Activated T-cell treated with anti-CD3 and anti-CD28 coated beads for 4 hours (primary cell): ENCODE data around the gene PAIP1.
"Not testable (repeated sequence)": the region's sequence is repeated elsewhere in the genome, so short reads cannot be mapped to it uniquely, and the experiment has no call there.

Source experiments
- DNase-seq: peaks from one replicate; pipeline ENCODE4 v3.0.0-alpha.2; 2020

PAIP1 gene

DNA sequence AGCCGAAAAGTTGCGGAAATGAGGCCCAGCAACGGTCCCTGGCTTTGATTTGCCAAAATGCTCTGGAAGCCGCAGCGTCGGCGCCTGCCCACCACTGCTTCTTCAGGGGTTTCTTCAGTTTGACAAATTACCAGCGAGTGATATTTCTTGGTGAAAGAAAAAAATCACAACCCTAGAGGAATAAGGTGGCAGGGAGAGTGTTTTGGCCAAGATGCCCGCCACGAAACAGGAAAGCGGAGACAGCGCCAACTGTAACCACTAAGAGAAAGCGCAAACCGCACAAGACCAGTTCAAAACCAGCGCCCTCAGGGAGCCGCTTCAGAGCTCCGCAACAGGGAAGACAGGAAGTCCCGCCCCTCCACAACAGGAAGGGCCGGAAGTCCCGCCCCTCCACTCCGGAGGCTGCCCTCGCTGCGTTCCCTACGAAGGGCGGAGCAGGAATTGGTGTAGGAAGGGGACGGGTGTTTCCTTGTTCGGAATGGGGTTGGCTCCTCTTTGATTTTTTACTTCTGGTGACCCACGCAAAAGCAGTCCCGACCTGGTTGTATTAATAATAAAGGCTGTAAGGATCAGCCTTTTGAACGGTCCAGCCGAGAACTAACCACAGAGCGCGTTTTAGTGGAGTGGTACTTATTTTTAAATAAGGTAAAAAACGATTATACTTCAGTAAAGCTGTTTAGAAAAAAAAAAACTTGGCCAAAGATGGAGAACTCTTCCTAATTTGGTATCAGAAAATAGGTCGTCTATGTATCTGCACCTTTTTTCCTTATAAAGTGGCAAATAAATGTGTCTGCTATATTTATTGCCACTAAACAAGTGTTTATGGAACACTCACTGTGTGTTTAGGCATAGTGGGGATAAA lies 41.8 kb downstream of the PAIP1 start, which contains the start of gene C5orf34:
Gene C5orf34, minus strand, starts transcription at position 333 of the 862 bp plus-strand sequence. CDS start 5,809 bp downstream, outside the sequence.
- DNase-seq: peak; percentile 95

DNA sequence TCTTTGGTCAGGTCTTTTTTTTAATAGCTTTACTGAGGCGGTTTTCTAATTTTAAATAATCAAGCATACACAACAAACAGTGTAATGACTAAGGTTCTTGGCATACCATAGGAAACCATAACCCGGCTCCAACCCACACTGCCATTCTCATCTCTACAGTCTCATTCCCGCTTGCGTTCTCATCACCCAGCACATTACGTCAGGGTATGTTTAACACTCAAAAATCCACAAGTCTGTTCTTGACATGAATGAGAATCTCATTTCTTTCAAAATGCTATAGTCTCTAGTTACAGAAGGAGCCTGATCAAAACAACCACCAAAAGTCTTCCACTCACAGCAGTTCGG lies 42.4 kb downstream of the PAIP1 start:
- DNase-seq: no peak

DNA sequence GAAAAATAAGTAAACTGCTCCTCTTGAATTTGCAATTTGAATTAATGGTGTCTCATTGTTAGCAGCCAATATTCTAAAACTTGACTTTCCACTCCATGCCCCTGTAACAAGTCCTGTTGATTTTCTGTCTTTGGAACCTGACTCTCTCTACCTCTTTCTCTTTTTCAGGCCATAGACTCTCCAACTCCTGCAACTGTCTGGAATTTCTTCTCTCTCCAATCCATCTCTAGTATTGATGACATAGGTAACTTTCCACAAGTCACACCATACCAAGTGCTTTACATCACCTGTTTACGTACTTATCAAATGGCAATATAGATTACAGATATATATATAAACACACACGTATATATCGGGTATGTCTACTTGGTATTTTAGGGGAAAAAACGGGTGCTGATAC lies 42.9 kb downstream of the PAIP1 start:
- no peak for DNase-seq

DNA sequence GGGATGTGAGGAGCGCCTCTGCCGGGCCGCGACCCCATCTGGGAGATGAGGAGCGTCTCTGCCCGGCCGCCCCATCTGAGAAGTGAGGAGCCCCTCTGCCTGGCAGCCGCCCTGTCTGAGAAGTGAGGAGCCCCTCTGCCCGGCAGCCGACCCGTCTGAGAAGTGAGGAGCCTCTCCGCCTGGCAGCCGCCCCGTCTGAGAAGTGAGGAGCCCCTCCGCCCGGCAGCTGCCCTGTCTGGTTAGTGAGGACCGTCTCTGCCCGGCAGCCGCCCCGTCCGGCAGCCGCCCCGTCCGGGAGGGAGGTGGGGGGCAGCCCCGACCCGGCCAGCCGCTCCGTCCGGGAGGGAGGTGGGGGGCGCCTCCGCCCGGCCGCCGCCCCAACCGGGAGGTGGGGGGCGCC lies 45.8 kb downstream of the PAIP1 start:
- DNase-seq: not testable (repeated sequence)

DNA sequence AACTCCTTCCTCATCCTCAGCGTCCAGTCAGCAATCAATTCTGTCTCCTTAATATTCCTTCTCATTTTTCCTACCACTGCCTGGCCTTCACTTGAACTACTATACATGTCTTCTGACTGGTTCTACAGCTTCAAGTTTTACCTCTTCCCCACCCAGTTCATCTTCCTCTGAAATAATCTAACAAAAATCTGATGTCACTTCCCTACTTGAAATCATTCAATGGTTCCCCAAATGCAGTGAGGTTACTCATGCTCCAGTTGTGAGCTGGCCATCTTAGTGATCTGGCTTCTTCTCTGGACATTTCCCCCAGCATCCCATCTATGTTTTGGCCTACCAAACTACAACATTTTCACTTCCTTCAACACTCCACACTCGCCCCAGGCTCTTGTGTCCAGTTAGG lies 58.3 kb downstream of the PAIP1 start:
- no peak for DNase-seq

DNA sequence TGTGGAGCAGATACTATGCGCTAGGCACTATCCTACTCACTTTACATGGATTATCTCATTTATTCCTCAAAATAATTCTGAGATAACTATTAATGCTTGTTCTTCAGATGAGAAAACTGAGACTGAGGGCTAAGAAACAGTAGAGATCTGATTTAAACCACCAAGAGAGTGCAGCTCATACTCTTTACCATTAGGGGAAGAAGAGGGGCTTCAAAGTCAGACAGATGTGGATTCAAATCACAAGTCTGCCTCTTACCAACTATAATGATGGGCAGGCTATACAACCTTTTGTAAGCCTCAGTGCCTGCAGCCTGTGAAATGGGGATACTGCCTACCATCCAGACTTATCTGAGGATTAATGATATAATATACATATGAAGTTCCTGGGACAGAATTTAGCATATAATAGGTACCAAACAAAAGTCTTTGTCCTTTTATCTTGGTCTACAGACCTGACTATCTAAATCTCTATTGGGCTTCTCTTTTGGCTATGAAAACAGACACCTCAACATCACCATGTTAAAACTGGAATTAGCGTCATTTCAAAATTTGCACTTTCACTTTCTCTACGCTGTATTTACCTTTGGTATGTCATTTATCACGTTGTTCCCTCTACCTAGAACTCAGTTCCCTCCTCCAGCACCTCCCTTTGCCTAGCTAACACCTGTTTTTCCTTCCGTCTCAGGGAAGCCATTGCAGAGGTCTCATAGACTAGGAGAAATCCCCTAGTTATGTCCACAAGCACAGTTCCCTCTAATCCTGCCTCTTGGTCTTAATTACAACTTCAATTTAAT lies 59.4 kb downstream of the PAIP1 start:
- no peak for DNase-seq

DNA sequence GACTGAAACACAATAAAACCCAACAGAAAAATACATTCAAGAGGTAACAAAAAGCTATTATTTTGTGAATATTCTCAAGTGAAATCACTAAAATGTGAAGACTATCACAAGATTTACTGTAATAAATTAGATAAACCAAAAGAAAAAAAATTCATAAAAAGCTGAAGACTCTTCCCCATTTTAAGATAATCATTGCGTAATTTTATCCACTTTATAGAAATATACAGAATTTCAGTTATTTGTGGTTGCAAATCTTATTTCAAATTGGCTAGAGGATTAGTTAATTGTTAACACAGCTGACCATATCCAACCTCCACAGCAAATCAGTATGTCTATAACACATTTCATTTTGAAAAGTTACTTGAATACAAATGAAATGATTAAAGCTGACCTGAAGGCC lies 65.6 kb downstream of the PAIP1 start:
- DNase-seq: no peak

DNA sequence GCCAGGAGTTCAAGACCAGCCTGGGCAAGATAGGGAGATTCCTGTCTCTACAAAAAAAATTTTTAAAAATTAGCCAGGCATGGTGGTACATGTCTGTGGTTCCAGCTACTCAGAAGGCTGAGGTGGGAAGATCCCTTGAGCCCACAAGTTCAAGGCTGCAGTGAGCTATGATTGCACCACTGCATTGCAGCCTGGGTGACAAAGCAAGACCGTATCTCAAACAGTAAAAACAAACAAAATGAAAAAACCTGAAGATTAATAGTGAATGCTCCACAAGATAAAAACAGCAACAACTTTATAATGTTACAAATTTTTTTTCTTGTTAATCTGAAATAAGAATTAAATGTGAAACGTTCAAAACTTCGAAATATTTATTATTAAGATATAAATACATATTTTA lies 70.5 kb downstream of the PAIP1 start:
- no peak for DNase-seq

DNA sequence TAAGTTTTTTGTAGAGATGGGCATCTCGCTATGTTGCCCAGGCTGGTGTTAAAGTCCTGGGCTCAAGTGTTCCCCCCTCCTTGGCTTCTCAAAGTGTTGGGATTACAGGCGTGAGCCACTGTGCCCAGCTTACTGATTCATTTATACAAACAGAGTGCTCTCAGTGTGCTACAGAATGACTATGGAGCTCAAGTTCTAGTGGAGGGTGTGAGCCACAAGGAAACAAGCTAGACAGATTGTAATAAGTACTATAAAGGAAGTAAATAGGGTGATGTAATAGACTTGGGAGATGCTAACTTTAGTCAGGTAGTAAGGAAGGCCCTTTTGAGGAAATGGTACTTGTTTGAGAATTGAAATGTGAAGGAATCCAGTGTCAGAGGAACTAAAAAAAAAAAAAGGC lies 71.5 kb downstream of the PAIP1 start:
- DNase-seq: no peak

DNA sequence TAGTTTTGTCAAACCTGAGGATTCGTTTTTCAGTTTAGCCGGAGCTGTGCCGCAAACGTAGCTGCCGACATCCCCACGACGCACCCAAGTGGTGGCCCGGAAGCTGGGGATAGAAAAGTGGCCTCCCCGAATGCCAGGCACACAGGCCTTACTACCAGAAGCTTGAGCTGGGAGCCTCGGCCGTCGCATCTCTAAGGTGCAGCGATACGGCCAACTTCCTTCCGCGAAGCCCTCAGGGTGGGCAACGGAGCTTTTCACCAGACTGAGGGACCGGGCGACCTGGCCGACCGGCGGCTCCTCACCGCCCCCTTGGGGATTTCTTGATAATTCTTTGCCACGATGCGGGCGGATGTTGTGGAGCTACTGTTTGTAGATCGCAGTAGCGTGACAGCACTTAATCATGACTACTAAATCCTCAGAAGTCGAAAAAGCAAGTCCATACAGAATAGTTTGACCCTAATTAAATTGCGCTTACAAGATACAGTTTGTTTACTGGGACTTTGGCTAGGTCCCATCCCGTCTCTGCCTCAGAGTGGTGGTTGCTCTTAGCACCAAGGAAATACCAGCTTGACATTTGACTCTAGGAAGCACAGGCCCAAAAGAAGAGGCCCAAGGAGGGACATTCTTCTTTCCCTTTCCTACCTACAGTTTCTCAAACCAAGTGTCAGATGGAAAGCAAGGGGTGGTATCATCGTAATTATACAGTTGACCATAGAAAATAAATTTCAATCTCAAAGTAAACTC lies 72.6 kb downstream of the PAIP1 start:
- DNase-seq: peak; percentile 76

DNA sequence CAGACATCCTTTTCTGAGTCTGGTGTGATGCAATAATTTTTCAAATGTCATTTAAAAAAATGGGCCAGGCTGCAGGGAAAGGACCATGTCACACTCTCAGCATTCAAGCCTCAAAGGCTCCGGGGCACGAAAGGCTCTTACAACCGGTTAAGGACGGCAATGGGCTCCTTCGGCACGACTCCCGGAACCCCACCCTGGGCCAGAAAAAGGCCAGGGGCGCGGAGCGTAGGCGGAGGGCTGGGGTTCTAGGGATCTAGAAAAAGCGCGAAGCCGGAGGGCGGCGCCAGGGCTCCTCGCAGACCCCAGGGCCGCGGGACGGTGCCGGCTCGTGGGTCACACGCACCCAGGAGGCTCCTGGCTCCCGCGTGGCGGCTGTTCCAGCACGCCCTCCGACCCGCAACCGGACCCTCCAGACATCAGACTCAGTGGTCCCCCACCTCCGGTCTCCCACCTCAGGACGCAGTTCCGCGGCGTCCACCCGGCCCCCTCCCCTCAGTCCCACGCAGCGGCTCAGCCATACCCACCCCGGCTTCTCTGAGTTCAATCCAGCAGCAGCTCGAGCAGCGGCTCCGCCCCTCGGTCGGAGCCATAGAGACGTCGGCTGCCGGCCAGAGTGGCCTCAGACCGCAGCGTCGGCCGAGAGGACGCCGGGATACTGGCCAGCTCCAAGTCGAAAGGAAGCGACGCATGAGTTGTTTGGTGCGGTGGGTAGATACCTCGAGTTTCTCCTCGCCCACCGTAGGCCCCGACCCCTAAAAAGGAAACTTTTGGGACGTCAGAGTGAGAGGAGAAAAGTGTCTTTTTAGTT lies 73.4 kb downstream of the PAIP1 start, which contains the start of gene TMEM267:
Gene TMEM267, minus strand, starts transcription at position 568 of the 808 bp plus-strand sequence. CDS start 29,896 bp downstream, outside the sequence.
- DNase-seq: peak; percentile 74

DNA sequence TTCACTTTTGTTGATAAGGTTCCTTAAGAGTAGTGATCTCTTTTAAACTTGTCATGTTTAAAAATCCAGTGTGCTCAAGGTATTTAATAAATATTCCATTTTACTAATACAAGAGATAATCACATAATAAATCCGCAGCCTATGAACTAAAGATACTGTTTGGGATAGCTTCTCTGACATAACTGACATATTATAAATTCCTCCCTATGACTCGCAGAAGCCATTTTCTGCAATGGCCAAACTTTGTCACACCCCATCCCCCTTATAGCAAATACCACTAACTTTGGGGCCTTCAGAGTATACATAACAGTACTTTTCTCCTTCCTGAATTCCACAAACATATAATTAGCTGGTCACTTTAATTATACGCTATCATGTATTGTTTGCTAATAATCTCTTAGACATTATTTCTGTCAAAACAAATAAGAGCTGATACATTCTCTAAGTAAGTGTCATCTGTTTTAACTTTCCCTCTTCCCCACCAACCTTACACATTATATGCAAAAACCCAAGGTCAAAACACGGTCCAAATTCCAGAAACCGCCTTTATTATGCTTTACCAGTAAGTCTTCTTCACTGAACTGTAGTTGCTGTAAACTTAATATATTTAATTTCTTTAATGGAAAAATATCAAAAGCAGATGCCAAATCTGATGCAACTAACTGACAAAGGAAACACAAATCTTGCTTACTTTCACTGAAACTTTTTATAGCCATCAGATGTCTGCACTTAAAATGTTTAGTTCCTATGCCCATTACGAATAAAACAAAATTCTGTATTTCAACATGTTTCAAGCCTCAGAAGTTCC lies 74.2 kb downstream of the PAIP1 start:
- DNase-seq: no peak
